GM23338 (cell line): ENCODE results near the gene DGCR8. TPM values are rescaled to one million over a fixed set of nuclear protein-coding genes. Genes with fewer than 3 reads are reported as not detected.

Experiments
- ATAC-seq: fragments of 200-7000 bp; cut with Tn5 transposase; 3 replicates; pipeline ENCODE4 v1.9.1; 2020
- DNase-seq: peaks from one replicate; pipeline ENCODE4 v3.0.0-alpha.2; 2015; ENCODE audit warnings: low spot score
- H2AFZ ChIP-seq: fragments of 200-600 bp; sonication (generic); 2 replicates; pipeline ENCODE4 v1.8.0; 2016; ENCODE audit warnings: antibody characterized with exemption, mild to moderate bottlenecking, moderate library complexity
- H3F3A ChIP-seq: fragments of 200-600 bp; sonication (generic); replicated peaks from 2 replicates; pipeline ENCODE4 v1.8.0; 2017; ENCODE audit warnings: antibody characterized with exemption, mixed run types, low read depth
- H3K27ac ChIP-seq: fragments of 200-600 bp; sonication (generic); 2 replicates; pipeline ENCODE4 v1.6.1; 2016; ENCODE audit warnings: low read depth
- H3K27me3 ChIP-seq: fragments of 200-600 bp; sonication (generic); 2 replicates; pipeline ENCODE4 v1.8.0; 2016; ENCODE audit warnings: mild to moderate bottlenecking, mixed run types, moderate library complexity; ENCODE audit not compliant: insufficient read depth
- H3K36me3 ChIP-seq: fragments of 200-600 bp; sonication (generic); 2 replicates; pipeline ENCODE4 v1.8.0; 2016; ENCODE audit warnings: mild to moderate bottlenecking; ENCODE audit not compliant: insufficient read depth
- H3K4me1 ChIP-seq: fragments of 200-600 bp; sonication (generic); 2 replicates; pipeline ENCODE4 v1.8.0; 2016; ENCODE audit warnings: mild to moderate bottlenecking, moderate library complexity; ENCODE audit not compliant: insufficient read depth
- H3K4me2 ChIP-seq: fragments of 200-600 bp; sonication (generic); 2 replicates; pipeline ENCODE4 v1.7.1; 2017; ENCODE audit warnings: mixed run types
- H3K4me3 ChIP-seq: fragments of 200-600 bp; sonication (generic); 2 replicates; pipeline ENCODE4 v1.6.1; 2016; ENCODE audit warnings: mixed run types
- H3K79me2 ChIP-seq: fragments of 200-600 bp; sonication (generic); replicated peaks from 2 replicates; pipeline ENCODE4 v1.8.0; 2017; ENCODE audit warnings: mild to moderate bottlenecking; ENCODE audit not compliant: insufficient read depth
- H3K9me2 ChIP-seq: fragments of 200-600 bp; sonication (generic); 2 replicates; pipeline ENCODE4 v1.8.0; 2017; ENCODE audit not compliant: insufficient read depth
- H4K20me1 ChIP-seq: fragments of 200-600 bp; sonication (generic); replicated peaks from 2 replicates; pipeline ENCODE4 v1.8.0; 2017; ENCODE audit warnings: mild to moderate bottlenecking; ENCODE audit not compliant: insufficient read depth
- H3K27ac Mint-ChIP-seq: 2 replicates; pipeline ENCODE4 v1.8.0; 2020; ENCODE audit warnings: inconsistent platforms, mild to moderate bottlenecking, moderate library complexity, mixed read lengths
- H3K27me3 Mint-ChIP-seq: 3 replicates; pipeline ENCODE4 v1.8.0; 2022; ENCODE audit warnings: low read depth, mild to moderate bottlenecking, moderate library complexity, mixed read lengths, inconsistent platforms; ENCODE audit not compliant: insufficient read depth, poor library complexity
- H3K36me3 Mint-ChIP-seq: 3 replicates; pipeline ENCODE4 v1.8.0; 2021; ENCODE audit warnings: low read depth, mild to moderate bottlenecking, inconsistent platforms, moderate library complexity, mixed read lengths
- H3K4me1 Mint-ChIP-seq: 3 replicates; pipeline ENCODE4 v1.8.0; 2020; ENCODE audit warnings: mild to moderate bottlenecking, inconsistent platforms, mixed read lengths
- H3K4me3 Mint-ChIP-seq: 3 replicates; pipeline ENCODE4 v1.8.0; 2021; ENCODE audit warnings: moderate library complexity, mild to moderate bottlenecking, inconsistent platforms, mixed read lengths
- H3K9me3 Mint-ChIP-seq: 3 replicates; pipeline ENCODE4 v1.8.0; 2020; ENCODE audit warnings: moderate library complexity, mild to moderate bottlenecking, inconsistent platforms, mixed read lengths
- CREB1 ChIP-seq: fragments of 250-450 bp; sonication (Bioruptor Pico); IDR thresholded peaks from 2 replicates; pipeline ENCODE4 v1.5.0; 2020; ENCODE audit warnings: low read depth, mild to moderate bottlenecking, moderate library complexity
- EZH2phosphoT487 ChIP-seq: fragments of 200-600 bp; sonication (generic); IDR thresholded peaks from one replicate; pipeline ENCODE4 v1.8.1; 2018; ENCODE audit warnings: antibody characterized with exemption; ENCODE audit not compliant: unreplicated experiment
- NANOG ChIP-seq: IDR thresholded peaks from 2 replicates; pipeline ENCODE4 v1.6.1; 2016; ENCODE audit warnings: antibody characterized with exemption, borderline replicate concordance
- POLR2AphosphoS5 ChIP-seq: IDR thresholded peaks from 2 replicates; pipeline ENCODE4 v1.6.1; 2016; ENCODE audit warnings: antibody characterized with exemption, low read depth
- STAT1 ChIP-seq: IDR thresholded peaks from one replicate; pipeline ENCODE4 v1.6.1; 2016; ENCODE audit warnings: antibody characterized with exemption; ENCODE audit not compliant: unreplicated experiment
- ZNF114 ChIP-seq: fragments of 250-450 bp; sonication (Bioruptor Pico); IDR thresholded peaks from 2 replicates; pipeline ENCODE4 v1.5.0; 2020; ENCODE audit warnings: mild to moderate bottlenecking, moderate library complexity
- polyA plus RNA-seq: library from polyadenylated mRNA; unstranded; fragments of >200 nt; fragmentation: Nextera tagmentation; extraction: Ambion mirVana; gene quantifications from 2 replicates; pipeline ENCODE4 v1.2.1, GENCODE V29; 2016
- total RNA-seq: library from RNA; depleted of rRNA; stranded (reverse); fragments of >200 nt; shearing (Covaris generic); gene quantifications from 2 replicates; pipeline ENCODE4 v1.2.3, GENCODE V29; 2014
- TF ChIP-seq, protein P1 (sequence below), 2 experiments: fragments of 200-600 bp in 1 of 2; sonication (generic) in 1 of 2; conservative IDR thresholded peaks; 2 replicates each; pipeline versions ENCODE4 v1.5.1 to v1.6.1; 2016 to 2017; ENCODE audit warnings: antibody characterized with exemption in 2 of 2, low read depth in 2 of 2, mild to moderate bottlenecking in 2 of 2, moderate library complexity in 1 of 2
- TF ChIP-seq, protein P2 (sequence below): IDR thresholded peaks from one replicate; pipeline ENCODE4 v1.6.1; 2018; ENCODE audit warnings: antibody characterized with exemption; ENCODE audit not compliant: unreplicated experiment

Gene DGCR8
- total and polyA plus RNA-seq, 2 experiments from 2014 or later: 12.2 to 48.9 TPM

- no peak for TF ChIP-seq ZNF114 (CRISPR knock-in tag)
- TF ChIP-seq, protein P1, sequence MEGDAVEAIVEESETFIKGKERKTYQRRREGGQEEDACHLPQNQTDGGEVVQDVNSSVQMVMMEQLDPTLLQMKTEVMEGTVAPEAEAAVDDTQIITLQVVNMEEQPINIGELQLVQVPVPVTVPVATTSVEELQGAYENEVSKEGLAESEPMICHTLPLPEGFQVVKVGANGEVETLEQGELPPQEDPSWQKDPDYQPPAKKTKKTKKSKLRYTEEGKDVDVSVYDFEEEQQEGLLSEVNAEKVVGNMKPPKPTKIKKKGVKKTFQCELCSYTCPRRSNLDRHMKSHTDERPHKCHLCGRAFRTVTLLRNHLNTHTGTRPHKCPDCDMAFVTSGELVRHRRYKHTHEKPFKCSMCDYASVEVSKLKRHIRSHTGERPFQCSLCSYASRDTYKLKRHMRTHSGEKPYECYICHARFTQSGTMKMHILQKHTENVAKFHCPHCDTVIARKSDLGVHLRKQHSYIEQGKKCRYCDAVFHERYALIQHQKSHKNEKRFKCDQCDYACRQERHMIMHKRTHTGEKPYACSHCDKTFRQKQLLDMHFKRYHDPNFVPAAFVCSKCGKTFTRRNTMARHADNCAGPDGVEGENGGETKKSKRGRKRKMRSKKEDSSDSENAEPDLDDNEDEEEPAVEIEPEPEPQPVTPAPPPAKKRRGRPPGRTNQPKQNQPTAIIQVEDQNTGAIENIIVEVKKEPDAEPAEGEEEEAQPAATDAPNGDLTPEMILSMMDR (conservative IDR thresholded peaks at IDR 0.05; ENCODE audit: low read depth in 2 of 2): no peak
- peaks cover 39% of the 10 kb centered on the region for H3K27me3 Mint-ChIP-seq
- H3K9me3 Mint-ChIP-seq: no peaks in the 10 kb centered on the region
- no peak for ATAC-seq
- Histone ChIP-seq H3K9me2 (no peaks in the 10 kb centered on the region), H2AFZ (no peak overlapping the region), H3K79me2 (peaks cover 7% of the 10 kb centered on the region), H3K36me3 (peaks cover 17% of the 10 kb centered on the region), H3K27ac (no peak overlapping the region), H3F3A (peaks cover 33% of the 10 kb centered on the region), H3K4me3 (no peak overlapping the region), H3K27me3 (no peaks in the 10 kb centered on the region), H4K20me1 (peaks cover 36% of the 10 kb centered on the region), H3K4me1 (no peaks in the 10 kb centered on the region), H3K4me2 (no peak overlapping the region)
- no peak for DNase-seq
- peaks cover 77% of the 10 kb centered on the region for H3K36me3 Mint-ChIP-seq
- no peak overlapping the region for H3K4me3 Mint-ChIP-seq
- H3K27ac Mint-ChIP-seq: no peak overlapping the region
- H3K4me1 Mint-ChIP-seq: no peaks in the 10 kb centered on the region
Measured at GRCh38 chr22:20107951-20108756, 28.1 kb downstream of the DGCR8 start.

GRCh38 chr22:20108757-20109230 lies 28.8 kb downstream of the DGCR8 start:
- no peak overlapping the region for H3K4me3 Mint-ChIP-seq
- peaks cover 16% of the 10 kb centered on the region for H3K36me3 ChIP-seq
- TF ChIP-seq STAT1 (no peak), EZH2phosphoT487 (no peak), CREB1 (CRISPR knock-in tag) (no peak), ZNF114 (CRISPR knock-in tag) (no peak), POLR2AphosphoS5 (no peak), NANOG (no peak)
- TF ChIP-seq, protein P2, sequence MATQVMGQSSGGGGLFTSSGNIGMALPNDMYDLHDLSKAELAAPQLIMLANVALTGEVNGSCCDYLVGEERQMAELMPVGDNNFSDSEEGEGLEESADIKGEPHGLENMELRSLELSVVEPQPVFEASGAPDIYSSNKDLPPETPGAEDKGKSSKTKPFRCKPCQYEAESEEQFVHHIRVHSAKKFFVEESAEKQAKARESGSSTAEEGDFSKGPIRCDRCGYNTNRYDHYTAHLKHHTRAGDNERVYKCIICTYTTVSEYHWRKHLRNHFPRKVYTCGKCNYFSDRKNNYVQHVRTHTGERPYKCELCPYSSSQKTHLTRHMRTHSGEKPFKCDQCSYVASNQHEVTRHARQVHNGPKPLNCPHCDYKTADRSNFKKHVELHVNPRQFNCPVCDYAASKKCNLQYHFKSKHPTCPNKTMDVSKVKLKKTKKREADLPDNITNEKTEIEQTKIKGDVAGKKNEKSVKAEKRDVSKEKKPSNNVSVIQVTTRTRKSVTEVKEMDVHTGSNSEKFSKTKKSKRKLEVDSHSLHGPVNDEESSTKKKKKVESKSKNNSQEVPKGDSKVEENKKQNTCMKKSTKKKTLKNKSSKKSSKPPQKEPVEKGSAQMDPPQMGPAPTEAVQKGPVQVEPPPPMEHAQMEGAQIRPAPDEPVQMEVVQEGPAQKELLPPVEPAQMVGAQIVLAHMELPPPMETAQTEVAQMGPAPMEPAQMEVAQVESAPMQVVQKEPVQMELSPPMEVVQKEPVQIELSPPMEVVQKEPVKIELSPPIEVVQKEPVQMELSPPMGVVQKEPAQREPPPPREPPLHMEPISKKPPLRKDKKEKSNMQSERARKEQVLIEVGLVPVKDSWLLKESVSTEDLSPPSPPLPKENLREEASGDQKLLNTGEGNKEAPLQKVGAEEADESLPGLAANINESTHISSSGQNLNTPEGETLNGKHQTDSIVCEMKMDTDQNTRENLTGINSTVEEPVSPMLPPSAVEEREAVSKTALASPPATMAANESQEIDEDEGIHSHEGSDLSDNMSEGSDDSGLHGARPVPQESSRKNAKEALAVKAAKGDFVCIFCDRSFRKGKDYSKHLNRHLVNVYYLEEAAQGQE: no peak
- TF ChIP-seq, protein P1 (conservative IDR thresholded peaks at IDR 0.05; ENCODE audit: low read depth in 2 of 2): no peak

More at GRCh38 chr22:20108757-20109230, 28.8 kb downstream of the DGCR8 start:
- no peaks in the 10 kb centered on the region for H3K4me1 Mint-ChIP-seq
- peaks cover 72% of the 10 kb centered on the region for H3K36me3 Mint-ChIP-seq
- H3K27ac ChIP-seq: no peak overlapping the region
- peaks cover under 1% of the 10 kb centered on the region for H3K79me2 ChIP-seq
- H3K27me3 ChIP-seq: no peaks in the 10 kb centered on the region
- H3K27ac Mint-ChIP-seq: no peak overlapping the region
- H3K27me3 Mint-ChIP-seq: peaks cover 41% of the 10 kb centered on the region
- H3K9me3 Mint-ChIP-seq: no peaks in the 10 kb centered on the region
- peaks cover 28% of the 10 kb centered on the region for H3F3A ChIP-seq
- H3K4me3 ChIP-seq: no peak overlapping the region
- DNase-seq (no peak), ATAC-seq (no peak)
- H3K9me2 ChIP-seq: no peaks in the 10 kb centered on the region
- H3K4me1 ChIP-seq: no peaks in the 10 kb centered on the region
- peaks cover 29% of the 10 kb centered on the region for H4K20me1 ChIP-seq
- H3K4me2 ChIP-seq: no peak overlapping the region
- H2AFZ ChIP-seq: no peak overlapping the region
